Measurements from ENCODE around the gene MLXIP.

- TF ChIP-seq CTCF (conservative IDR thresholded peaks at IDR 0.05; ENCODE audit: low read depth in 2 of 2) (no peak), REST (IDR thresholded peaks at IDR 0.05; ENCODE audit: unreplicated experiment) (no peak), EZH2phosphoT487 (IDR thresholded peaks at IDR 0.05; ENCODE audit: unreplicated experiment) (no peak), POLR2AphosphoS5 (IDR thresholded peaks at IDR 0.05; ENCODE audit: low read depth) (no peak), EZH2 (IDR thresholded peaks at IDR 0.05; ENCODE audit: low read depth, unreplicated experiment) (no peak), STAT1 (IDR thresholded peaks at IDR 0.05; ENCODE audit: unreplicated experiment) (no peak), JUNB (IDR thresholded peaks at IDR 0.05; ENCODE audit: unreplicated experiment) (no peak)
These were observed 23.6 kb upstream of the MLXIP start for GRCh38 chr12:122054842-122055520.
